D721Med (cell line): ENCODE measurements around the gene COL5A2.

Source experiments
- DNase-seq: peaks from one replicate; pipeline ENCODE4 v3.0.0; 2011; ENCODE audit warnings: low spot score; ENCODE audit not compliant: insufficient read length
- FAIRE-seq: peaks from 2 replicates; lab custom pipeline; 2011; peaks lifted over from hg19 to GRCh38; lab: Jason Lieb, UNC
- TF ChIP-seq, protein P1 (sequence below): IDR thresholded peaks from 2 replicates; pipeline ENCODE4 v1.5.1; 2012; ENCODE audit warnings: mild to moderate bottlenecking, control low read depth; ENCODE audit not compliant: insufficient read depth; ENCODE audit errors: missing control alignments

The COL5A2 gene

DNA sequence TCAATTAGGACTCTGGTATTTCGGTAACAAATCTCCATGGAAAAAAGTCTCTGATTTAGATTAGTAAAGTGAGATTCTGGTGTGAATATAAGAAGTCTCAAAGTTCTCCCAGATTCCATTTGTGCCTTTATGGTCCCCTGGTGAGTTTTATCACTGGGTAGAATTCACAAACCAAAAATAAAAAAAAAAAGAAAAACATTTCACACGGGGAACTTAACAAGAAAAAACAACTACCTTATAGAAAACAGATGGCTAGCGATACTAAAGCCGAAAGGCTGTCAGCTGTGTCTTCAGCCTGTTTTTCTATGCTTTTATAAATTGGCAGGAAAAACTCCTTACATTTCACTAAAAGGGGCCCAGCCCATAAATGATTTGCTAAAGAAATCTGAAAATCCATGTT is 50.6 kb downstream of the COL5A2 start:
- FAIRE-seq (no peak), DNase-seq (no peak)
- TF ChIP-seq, protein P1, sequence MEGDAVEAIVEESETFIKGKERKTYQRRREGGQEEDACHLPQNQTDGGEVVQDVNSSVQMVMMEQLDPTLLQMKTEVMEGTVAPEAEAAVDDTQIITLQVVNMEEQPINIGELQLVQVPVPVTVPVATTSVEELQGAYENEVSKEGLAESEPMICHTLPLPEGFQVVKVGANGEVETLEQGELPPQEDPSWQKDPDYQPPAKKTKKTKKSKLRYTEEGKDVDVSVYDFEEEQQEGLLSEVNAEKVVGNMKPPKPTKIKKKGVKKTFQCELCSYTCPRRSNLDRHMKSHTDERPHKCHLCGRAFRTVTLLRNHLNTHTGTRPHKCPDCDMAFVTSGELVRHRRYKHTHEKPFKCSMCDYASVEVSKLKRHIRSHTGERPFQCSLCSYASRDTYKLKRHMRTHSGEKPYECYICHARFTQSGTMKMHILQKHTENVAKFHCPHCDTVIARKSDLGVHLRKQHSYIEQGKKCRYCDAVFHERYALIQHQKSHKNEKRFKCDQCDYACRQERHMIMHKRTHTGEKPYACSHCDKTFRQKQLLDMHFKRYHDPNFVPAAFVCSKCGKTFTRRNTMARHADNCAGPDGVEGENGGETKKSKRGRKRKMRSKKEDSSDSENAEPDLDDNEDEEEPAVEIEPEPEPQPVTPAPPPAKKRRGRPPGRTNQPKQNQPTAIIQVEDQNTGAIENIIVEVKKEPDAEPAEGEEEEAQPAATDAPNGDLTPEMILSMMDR, result no peak

DNA sequence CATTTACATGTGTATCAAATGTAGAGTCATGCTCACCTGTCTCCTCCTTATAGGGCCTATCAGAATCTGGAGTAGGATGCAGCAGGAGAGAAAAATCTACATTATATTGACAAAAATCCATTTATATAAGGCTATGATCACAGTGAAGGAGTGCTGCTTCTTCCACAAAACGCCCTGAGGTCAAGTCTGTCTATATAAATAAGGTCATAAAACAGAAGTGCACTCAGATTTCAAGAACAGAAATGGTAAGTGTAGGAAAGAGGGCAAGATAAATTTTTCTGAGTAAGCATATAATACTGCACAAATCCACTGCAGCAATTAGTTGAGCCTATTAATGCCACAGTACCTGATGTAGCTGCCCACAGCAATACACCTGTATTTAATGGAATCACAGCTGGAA is 51.8 kb downstream of the COL5A2 start:
- DNase-seq (no peak), FAIRE-seq (no peak)
- TF ChIP-seq, protein P1, result no peak

DNA sequence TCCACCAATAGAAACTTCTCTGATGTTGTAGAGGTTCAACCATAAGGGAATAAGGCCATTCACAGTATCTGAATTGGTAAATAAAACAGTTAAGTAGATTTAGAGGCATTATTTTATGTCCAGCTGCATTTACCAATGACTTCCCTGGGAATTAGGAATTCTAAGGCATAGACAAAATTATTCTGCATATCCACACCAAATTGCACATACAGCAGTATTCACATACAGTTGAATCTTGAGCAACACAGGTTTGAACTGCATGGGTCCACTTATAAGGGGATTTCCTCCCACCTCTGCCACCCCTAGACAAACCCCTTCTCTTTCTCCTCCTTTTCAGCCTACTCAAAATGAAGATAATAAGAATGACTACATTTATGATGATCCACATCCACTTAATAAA is 54.4 kb downstream of the COL5A2 start:
- DNase-seq, result no peak
- TF ChIP-seq, protein P1, result no peak
- FAIRE-seq, result no peak

DNA sequence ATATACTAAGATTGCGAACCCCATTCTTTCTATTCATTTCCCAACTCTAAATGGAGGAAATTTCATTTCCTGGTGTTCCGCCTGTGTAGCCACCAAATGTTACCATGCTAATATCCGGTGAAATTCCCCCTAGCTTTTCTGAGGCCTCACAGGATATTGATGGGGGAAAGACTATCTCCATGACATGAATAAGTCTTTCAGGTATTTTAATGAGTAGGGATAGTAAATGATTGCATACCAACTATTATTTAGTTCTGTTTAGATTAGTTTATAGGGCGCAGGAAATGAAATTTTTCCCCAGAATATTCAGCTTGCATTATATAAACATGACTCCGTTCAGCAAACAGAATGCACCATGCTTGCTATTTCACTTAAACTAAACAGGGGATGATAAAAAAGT is 55.4 kb downstream of the COL5A2 start:
- TF ChIP-seq, protein P1, result no peak

DNA sequence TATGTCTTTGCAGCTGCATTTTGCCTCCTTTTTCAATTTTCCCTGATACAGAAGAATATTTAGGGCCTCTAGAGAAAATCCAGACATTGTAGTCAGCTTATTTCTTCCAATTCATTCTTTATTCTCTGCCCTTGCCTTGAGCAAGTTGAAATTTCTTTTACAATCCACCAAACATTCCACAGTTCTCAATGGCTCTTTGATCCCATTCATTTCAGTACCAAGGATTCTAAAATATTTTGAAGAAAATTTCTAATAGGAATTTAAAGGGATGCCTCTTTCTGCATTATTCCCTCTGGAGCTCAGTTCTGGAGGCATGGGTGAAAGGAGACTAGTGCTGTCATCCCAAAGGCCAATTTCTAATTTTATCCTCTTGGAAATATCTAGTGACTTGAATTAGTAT is 61.2 kb downstream of the COL5A2 start:
- no peak for DNase-seq
- no peak for FAIRE-seq
- TF ChIP-seq, protein P1, result no peak

More for the DNA sequence above, 55.4 kb downstream of the COL5A2 start:
- FAIRE-seq (no peak), DNase-seq (no peak)

DNA sequence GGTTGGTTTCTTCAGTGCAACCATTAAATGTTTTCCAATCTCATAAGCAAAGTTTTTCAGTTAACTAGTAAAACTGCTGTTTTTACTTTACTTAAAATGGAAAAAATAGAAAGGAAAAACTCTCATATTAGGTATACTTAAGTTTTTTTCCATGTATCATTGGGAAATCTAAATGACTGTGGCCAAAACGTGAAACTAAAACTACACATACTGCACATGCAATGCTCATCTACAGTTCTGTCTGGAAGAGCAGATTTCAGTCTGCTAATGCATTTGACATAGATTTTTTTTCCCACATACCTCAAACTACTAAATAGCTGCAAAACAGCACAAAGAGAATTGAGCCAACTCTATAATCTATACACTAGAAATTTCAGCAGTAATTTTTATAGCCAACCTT is 62.6 kb downstream of the COL5A2 start:
- no peak for DNase-seq
- TF ChIP-seq, protein P1, result no peak
- no peak for FAIRE-seq

DNA sequence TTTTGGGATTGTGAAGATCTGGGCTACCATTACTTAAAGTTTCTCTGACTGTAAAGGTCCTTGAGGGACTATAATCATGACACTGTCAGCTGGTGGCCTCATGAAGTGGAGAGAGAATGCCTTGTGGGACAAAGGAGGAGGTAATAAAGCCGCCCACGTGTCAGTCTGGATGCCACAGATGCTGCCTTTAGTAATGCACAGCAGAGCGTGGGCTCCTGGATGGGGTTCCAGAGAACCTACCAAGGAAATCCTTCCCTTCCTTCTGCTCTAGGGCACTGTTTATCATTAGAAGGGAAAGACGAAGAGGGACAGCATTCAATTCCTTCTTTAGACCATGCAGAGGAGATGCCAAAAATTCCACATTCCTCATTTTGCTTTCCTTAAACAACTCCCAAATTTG is 63.5 kb downstream of the COL5A2 start:
- TF ChIP-seq, protein P1, result no peak
- DNase-seq, result no peak
- FAIRE-seq, result no peak
